Colon (tissue), 2 donors: ENCODE data around the gene OR1E1.
"Not testable (repeated sequence)": the region's sequence is repeated elsewhere in the genome, so short reads cannot be mapped to it uniquely, and the experiment has no call there.

Experiments used
- FAIRE-seq: peaks from 2 replicates; lab custom pipeline; 2012; peaks lifted over from hg19 to GRCh38; lab: Jason Lieb, UNC
- donor health status: control.
- donor health status: control.

Gene OR1E1

GRCh38 chr17:3398310-3398709, at the start of gene OR1E1:
Gene OR1E1 (minus strand): TSS chr17:3398410. CDS start chr17:3398410, 0 bp downstream.
- no peak for FAIRE-seq

GRCh38 chr17:3447625-3448024, 49.4 kb upstream of the OR1E1 start:
- FAIRE-seq: no peak

GRCh38 chr17:3440451-3440850, 42.2 kb upstream of the OR1E1 start:
- no peak for FAIRE-seq

GRCh38 chr17:3438368-3438767, 40.2 kb upstream of the OR1E1 start:
- no peak for FAIRE-seq

GRCh38 chr17:3433741-3434140, 35.5 kb upstream of the OR1E1 start, which contains the start of gene OR1E2:
Gene OR1E2 (minus strand): TSS chr17:3433841. CDS start chr17:3433841, 0 bp downstream.
- no peak for FAIRE-seq

GRCh38 chr17:3433215-3433614, 35.0 kb upstream of the OR1E1 start:
- FAIRE-seq: not testable (repeated sequence)

GRCh38 chr17:3418222-3418621, 20.0 kb upstream of the OR1E1 start:
- FAIRE-seq: no peak

- FAIRE-seq: no peak
These were observed 17.4 kb upstream of the OR1E1 start for GRCh38 chr17:3415610-3416009.

- FAIRE-seq: not testable (repeated sequence)
These were observed 14.0 kb upstream of the OR1E1 start for GRCh38 chr17:3412216-3412615.

GRCh38 chr17:3411070-3411469, 12.9 kb upstream of the OR1E1 start, which contains the start of gene OR3A3:
Gene OR3A3 (plus strand): TSS chr17:3411370.
- FAIRE-seq: no peak

- FAIRE-seq: not testable (repeated sequence)
These were observed 5.6 kb upstream of the OR1E1 start for GRCh38 chr17:3403856-3404255.

GRCh38 chr17:3401786-3402185, 3.6 kb upstream of the OR1E1 start:
- FAIRE-seq: no peak

- no peak for FAIRE-seq
These were observed 1.8 kb upstream of the OR1E1 start for GRCh38 chr17:3400055-3400454.

GRCh38 chr17:3397801-3398200, 409 bp downstream of the OR1E1 start:
- not testable (repeated sequence) for FAIRE-seq

GRCh38 chr17:3389791-3390190, 8.4 kb downstream of the OR1E1 start:
- no peak for FAIRE-seq

- no peak for FAIRE-seq
These were observed 12.1 kb downstream of the OR1E1 start, which contains the start of gene OR3A2 for GRCh38 chr17:3385869-3386816. Gene OR3A2 (minus strand): TSS chr17:3386308.

GRCh38 chr17:3381957-3382356, 16.3 kb downstream of the OR1E1 start:
- no peak for FAIRE-seq

GRCh38 chr17:3378321-3378720, 19.9 kb downstream of the OR1E1 start:
- no peak for FAIRE-seq

- FAIRE-seq: not testable (repeated sequence)
These were observed 27.0 kb downstream of the OR1E1 start for GRCh38 chr17:3371167-3371566.
